Globus pallidus (tissue), 1 donor: ENCODE results near the gene TUSC2.
A peak's percentile ranks its signal among the peaks of the same experiment; 100 is the strongest.

ENCODE experiments used
- DNase-seq: peaks from one replicate; pipeline ENCODE4 v3.0.0-alpha.2; 2015; ENCODE audit warnings: low spot score

The TUSC2 gene

DNA sequence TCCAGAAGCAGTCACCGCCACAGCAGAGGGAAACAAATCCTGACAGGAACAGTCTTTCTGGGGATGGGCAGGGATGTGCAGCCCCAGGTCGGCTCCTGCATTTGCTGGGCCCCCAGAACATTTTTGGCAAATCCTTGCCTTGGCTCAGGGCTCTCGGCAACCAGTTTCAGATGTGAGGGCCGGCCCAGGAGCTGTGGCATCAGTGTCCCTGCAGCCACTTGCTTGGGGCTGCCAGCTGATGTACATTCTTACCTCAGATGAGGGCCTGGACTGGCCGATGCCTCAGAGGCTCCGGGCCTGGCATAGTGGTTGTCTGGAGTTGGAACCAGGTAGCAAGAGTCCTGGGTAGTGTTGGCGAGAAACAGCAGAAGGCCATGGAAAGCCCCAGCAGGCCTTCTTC, 26.8 kb upstream of the TUSC2 start:
- DNase-seq: no peak

DNA sequence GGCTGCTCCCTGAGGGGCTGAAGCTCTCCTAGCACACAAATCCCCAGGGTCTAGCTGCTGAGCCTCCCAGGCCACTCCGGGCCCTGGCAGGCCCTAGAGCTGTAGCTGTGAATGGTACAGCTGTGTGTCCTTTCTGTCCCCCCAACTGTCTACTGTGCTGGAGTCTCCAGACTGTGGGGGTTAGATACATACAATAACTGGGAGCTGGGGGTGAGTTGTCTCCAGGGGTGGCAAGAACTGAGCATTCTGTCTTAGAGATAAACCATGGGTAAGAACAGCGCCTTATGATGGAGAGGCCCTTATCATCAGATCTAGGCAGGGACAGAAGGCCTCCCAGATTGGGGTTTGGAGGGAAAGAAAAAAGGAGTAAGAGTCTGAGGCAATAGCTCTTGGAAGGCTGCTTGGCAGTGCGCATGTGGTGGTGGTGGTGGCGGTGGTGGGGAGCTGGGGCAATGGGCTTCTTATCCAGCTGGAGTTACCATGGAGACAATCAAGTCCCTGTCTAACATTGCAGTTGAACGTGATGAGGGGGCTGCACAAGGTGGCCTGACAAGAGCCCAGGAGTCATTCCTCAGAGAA, 26.3 kb upstream of the TUSC2 start:
- no peak for DNase-seq

DNA sequence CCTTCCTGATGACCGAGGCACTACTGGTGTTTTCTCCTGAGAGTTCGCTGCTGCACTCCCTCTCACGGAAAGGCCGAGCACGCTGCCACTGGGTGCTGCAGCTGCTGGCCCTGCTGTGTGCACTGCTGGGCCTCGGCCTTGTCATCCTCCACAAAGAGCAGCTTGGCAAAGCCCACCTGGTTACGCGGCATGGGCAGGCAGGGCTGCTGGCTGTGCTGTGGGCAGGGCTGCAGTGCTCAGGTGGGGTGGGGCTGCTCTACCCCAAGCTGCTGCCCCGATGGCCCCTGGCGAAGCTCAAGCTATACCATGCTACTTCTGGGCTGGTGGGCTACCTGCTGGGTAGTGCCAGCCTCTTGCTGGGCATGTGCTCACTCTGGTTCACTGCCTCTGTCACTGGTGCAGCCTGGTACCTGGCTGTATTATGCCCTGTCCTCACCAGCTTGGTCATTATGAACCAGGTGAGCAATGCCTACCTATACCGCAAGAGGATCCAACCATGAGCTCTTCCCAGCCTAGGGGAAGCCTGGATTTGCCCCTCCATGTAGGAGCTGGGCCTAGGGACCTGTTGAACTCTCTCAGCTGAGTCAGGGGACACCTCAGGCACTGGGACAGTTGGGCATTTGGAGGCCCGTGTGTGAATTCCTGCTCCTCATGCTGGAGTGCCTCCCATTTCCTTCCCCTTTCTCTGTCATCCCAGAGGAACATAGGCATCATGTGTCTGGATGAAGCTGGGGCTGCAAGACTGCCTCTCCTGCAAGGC, 25.4 kb upstream of the TUSC2 start:
- DNase-seq: no peak

DNA sequence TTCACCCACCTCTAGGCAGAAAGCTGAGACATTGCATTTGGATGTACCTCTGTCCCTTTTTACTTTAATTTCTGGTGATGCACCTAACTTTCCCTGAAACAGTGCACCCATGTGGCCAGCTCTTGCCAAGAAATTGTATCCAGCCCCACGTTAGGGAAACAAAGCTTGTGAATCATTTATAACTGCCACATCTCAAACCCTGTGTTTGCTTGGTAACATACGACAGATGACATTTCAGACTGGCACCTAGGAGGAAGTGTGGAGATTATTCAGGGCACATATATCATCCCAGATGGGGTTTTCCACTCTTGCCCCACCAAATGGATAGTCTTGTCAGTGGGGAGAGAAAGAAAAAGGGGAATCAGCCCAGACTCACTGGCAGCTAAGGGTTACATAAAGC, 24.8 kb upstream of the TUSC2 start:
- DNase-seq: no peak

DNA sequence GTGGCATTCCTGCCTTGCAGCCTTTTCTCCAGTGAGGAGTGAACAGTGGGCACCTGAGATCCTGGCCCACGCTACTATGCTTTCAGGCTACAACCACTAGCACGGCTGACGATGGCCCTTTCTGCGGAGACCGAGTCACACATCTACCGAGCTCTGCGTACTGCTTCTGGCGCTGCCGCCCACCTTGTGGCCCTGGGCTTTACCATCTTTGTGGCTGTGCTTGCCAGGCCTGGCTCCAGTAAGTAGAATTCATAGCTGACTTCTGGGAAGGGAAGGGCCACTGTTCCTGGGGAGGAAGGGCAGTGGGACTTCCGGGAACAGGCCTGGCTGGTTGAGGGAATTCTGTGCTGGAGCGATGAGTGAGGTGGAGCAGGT, 23.3 kb upstream of the TUSC2 start:
- no peak for DNase-seq

DNA sequence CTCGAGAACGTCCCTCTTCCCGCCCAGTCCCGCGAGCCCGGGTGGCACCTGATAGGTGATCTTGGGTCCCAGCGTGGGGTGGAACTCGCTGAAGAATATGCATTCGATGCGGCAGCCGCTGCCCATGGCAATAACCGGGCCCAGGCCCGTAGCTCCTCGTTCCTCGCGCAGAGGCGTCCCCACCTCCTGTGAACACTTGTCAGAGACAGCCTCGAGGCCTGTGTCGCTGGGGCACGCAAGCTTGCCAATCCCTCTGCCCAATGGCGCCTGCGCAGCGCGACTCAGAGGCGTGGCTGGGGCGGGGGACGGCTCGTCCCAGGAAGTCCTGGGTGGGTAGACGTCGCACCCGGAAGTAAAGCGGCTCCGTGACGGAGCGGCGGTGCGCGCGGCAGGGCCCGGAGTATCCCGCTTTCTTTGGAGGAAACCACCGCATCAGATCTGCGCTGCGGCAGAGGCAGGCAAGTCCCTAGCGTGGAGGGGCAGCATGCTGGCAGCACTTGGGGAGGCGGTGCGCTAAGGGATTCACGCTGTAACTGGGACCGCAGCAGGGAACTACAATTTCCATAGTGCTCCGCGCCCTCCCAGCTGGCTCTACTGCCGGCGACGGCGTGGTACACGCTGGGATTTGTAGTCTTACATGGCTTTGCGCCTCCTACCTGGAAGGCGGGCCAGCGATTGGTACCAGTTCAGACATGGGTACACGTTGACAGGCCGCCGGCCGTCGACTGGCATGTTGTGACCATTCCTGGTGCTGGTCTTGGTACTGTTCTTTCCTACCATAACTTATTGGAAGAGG, 22.7 kb upstream of the TUSC2 start, which contains the start of the genes CYB561D2 and NPRL2:
Gene CYB561D2, plus strand, starts transcription at position 336 of the 796 bp plus-strand sequence. CDS start 572 bp downstream, outside the sequence.
Gene NPRL2, minus strand, starts transcription at position 249 of the 796 bp plus-strand sequence. Its CDS starts 123 bp downstream, at position 126.
- peak; percentile 96 for DNase-seq

DNA sequence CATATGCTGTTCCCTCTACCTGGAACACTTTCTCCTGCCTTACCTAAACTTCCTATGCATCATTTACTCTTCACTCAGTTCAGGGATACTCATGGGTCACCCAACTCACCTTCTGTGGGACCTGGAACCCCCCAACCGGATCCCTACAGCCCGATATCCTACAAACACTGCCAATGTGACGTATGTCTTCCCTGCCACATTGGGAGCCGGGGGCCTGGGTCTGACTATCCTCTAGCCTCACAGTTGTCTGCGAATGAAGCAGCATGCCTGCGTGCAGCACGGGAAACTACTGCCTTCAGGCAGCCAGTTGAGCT, 22.1 kb upstream of the TUSC2 start:
- DNase-seq: no peak

DNA sequence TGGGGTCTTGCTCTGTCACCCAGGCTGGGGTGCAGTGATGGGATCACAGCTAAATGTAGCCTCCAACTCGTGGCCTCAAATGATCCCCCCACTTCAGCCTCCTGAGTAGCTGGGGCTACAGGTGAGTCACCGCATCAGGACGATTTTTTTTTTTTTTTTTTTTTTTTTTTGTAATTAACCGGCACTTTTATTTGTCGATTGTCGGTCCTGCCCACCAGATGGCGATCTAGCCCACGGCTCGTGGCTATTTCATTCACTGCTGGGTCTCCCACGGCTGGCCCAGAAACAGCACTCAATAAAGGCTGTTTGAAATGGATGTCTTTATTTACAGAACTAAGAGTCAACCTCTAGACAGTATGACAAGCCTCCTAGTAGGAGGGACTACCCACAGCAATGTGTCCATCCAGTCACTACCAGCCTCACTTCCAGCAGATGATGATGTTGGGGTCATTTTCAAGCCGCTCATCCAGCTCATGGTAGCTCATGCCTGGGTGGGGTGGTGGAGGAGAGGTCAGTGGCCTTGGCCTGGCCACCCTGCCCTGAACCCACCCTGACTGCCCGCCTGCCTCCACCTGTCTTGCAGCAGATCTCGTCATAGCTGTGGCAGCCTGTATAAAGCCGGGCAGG, 19.3 kb upstream of the TUSC2 start:
- DNase-seq: peak; percentile 62

DNA sequence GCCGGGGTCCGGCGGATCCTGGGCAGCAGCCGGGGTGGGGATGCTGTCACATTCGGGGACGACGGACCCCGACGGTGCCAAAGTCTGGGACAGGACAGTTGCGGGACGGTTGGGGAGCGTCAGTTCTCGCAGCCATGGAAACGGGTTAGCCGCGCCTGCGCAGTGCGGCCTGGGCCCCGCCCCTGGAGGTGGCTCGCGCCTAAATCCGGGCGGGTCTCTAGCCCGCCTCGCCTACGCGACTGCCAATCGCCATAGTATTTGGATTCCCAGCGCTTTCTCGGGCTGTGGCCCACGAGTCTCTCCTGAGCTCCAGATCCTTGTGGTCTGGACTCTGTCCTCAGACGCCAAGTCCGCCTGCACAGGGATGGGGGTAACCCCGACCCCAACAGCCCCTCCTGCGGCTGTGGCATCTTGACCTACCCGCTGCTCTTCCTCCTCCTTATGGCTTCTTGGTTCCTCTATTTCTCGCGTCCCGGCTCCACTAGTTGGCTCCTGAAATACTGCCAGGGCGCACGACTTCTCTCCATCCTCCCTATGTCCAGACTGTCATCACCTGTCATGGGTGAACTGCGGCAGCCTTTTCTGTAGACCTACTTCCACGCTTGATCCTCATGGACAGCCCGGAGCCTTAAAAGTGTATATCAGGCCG, 17.7 kb upstream of the TUSC2 start, which contains the start of gene ZMYND10:
Gene ZMYND10, minus strand, starts transcription at position 147 of the 649 bp plus-strand sequence. CDS start 153 bp downstream, outside the sequence.
- no peak for DNase-seq

DNA sequence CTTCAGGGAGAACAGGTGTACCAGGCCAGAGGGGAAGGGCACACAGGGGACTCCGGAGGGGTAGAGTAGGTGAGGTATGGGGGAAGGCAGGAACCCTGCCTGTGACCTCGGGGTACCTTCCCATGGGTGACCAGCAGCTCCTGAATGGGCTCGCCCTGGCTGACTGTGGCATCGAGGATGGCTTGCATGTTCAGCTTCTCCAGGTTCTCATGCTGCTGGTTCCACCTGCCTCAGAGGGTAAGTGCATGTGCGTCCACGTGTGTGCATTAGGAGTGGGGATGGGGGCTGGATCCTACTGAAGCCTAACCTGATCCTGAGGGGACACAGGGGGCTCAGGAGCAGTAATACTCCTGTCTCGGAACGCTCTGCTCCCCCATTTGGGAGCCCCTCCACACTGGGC, 17.0 kb upstream of the TUSC2 start:
- no peak for DNase-seq

DNA sequence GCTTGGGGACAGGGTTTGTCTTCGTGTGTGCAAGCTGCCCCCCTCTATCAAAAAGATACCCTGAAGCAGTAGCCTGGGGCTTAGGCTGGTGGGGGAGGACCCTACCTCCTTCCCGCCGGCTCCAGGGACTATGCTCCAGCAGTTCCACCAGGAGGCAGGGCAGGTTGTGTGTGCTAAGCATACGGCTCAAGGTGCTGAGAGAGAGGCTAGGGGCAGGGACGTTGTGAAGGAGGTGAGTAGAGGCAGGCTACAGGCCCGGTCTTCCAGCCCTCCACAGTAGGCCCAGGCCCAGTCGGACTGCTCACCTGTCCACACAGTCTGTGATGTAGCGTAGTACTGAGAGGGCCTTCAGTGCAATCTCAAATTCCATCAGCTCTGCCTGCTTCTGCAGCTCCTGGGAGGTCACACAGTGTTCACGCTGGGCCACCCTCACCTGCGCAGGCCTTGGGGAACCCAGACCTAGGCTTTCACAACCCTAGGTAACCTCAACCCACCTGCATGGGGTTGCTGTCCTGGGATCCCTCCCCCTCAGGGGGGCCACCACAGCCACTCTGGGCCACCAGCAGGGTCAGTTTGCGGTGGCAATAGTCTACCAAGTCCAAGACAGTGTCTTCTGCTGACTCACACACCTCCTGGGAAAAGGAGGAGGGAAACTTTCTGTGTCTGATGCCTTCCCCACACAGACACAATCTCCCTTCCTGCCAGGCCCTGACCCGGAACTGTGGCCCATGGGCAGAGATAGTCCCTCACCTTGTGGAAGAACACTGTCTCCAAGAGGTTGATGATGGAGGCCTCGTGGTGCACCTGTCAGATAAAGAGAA, 15.0 kb upstream of the TUSC2 start:
- no peak for DNase-seq

DNA sequence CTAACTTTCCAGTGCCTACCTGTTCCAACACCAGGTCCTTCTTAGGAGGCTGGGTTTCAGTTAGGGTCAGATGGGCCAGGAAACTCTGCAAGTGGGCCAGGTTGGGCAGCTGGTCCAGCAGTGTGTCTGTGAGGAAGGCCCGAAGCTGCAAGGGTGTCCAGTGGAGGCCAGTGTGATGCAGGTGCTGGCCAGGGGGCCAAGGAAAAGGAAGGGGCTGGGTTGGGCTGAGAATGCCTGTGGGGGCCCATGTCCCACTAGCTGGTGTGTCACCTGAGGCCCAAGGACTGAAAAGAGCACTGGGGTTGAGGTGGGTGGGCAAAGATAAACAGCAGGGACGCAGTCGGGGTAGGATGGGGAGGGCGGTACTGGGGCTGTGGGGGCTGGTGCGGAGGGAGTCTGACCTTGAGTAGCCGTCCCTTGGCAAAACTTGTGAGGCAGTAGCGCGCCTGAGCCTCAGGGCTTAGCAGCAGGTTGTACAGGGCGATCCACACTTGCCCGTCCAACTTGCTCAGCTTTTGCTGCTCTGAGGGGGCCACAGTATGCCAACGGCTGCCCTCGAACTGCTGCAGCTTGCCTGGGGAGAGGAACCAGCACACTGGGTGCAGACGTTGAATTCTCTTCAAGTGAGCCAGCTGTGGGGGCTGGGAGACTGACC, 14.1 kb upstream of the TUSC2 start:
- DNase-seq: no peak

DNA sequence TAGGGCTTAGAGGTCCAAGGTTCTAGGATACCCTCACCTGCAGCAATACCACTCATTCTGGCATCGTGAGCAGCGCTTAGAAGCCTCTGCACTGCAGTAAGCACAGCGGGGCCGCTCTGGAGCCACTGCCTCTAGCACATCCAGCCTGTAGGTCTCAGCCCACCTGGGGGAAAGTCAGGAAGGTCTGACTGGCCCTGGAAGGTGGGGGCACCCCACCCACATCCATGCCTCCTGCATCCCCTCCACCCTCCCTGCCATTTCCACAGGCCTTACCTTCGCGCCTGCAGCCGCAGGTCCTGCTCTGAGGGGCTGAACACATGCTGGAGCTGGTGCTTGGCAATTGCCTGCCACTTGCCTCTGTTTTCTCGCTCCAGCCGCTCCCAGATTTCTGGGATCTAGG, 13.5 kb upstream of the TUSC2 start:
- no peak for DNase-seq

DNA sequence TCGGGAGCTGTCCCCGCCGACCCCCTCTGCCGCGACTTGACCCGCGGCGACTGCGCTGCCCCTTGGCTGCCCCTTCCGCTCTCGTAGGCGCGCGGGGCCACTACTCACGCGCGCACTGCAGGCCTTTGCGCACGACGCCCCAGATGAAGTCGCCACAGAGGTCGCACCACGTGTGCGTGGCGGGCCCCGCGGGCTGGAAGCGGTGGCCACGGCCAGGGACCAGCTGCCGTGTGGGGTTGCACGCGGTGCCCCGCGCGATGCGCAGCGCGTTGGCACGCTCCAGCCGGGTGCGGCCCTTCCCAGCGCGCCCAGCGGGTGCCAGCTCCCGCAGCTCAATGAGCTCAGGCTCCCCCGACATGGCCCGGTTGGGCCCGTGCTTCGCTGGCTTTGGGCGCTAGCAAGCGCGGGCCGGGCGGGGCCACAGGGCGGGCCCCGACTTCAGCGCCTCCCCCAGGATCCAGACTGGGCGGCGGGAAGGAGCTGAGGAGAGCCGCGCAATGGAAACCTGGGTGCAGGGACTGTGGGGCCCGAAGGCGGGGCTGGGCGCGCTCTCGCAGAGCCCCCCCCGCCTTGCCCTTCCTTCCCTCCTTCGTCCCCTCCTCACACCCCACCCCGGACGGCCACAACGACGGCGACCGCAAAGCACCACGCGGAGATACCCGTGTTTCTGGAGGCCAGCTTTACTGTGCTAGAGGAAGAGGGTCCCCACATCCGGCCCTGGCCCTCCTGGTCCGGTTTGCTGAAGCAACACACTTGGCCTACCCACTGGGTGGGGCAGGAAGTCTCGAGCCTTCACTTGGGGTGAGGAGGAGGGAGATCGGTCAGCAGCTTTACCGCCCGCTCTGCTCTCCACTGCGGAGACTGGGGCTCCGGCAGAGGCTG, 12.7 kb upstream of the TUSC2 start, which contains the start of gene RASSF1:
Gene RASSF1, minus strand, starts transcription at position 389 of the 882 bp plus-strand sequence. Its CDS starts 31 bp downstream, at position 358.
- DNase-seq: no peak

DNA sequence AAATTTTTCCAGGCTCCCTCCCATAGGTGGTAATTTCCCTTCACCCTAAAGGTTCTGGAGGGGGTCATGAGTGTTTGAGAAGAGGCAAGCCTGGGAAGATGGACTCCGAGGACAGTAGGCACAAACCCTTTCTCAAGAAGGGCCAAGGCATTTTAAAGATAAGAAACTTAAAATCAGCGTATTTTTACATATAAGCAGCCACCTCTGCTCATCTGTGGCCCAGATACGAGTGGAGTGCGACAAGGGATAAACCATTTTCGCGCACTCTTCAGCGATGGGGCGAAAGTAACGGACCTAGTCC, 12.1 kb upstream of the TUSC2 start:
- no peak for DNase-seq

DNA sequence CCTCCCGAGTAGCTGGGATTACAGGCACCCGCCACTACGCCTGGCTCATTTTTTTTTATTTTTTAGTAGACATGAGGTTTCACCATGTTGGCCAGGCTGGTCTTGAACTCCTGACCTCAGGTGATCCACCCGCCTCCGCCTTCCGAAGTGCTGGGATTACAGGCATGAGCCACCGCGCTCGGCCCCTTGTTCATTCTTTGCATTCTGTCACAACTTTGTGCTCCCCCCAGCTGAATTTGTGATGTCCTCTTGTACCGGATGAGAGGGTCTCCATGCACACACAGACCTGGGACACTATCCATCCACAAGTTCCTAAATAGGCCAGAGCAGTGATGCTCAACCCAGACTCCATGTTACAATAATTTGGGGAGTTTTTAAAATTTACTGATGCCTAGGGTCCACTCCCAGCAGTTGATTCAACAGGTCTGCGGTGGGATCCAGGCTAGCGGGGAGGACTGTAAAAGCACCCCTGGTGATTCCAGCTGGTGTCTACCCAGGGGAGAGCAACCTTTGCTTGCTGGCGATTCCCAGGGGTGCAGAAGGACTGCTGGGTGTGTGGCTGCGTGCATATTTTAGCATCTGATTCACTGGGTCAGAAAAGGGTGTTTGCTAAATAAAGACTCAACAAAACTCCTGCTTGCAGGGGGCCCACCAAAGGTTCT, 11.6 kb upstream of the TUSC2 start:
- DNase-seq: no peak

DNA sequence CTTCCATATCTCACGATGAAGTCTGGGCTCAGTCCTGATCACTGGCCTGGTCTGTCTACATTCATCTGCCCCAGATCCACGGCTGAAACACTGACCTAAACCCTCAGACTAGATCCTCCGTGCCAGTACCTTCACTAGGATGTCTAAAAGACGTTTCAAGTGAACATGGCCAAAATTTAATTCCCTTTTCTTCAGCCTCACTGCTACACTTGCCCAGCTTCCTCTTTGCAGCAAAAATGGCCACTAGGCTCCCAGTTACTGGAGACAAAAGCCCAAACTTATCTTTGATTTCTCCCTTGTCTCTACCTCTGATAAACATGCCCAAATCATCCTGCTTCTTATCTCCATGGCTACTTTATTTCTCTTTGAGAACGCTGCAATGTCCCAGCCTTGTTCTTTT, 10.9 kb upstream of the TUSC2 start:
- no peak for DNase-seq

DNA sequence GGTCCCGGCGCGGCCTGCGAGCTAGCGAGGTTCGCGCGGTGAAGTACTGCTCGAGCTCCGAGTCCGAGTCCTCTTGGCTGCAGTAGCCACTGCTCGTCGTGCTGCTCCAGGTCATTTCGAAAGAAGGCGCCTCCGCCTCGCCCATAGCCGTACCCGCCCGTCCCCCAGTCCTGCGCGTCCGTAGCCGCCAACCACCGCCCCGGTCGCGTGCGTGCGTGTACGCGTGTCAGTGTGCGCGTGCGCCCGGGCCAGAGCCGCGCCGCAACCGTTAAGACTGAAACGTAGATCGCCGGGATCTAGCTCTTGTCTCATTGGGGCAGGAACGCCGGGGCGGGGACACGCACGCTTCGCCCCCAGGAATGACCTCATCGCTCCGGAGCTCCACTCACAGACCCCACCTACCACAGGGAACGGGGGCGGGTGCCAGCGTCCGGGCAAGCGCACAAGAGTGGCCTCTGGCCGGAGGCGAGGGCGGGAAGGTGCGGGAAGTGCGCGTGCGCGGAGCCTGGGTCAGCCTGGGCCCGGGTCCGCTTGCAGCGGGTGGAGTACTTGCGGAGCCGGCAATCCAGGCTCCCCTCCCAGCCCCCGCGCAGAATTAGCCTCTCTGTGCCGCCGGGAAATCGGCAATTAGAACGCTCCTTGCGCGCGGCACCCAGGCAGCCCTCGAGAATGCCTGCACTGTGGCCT, 9.3 kb upstream of the TUSC2 start:
- DNase-seq: peak; percentile 97
